SK-MEL-5 (cell line): ENCODE results near the gene SCYGR7. TPM values are rescaled to one million over a fixed set of nuclear protein-coding genes. Genes with fewer than 3 reads are reported as not detected.

Experiments
- small RNA-seq, 2 experiments: library from RNA; depleted of rRNA; stranded (forward); fragments of <200 nt; gene quantifications; one replicate each; pipeline ENCODE3, GENCODE V24; 2014
- total RNA-seq: library from RNA; depleted of rRNA; stranded (reverse); fragments of >200 nt; shearing (Covaris generic); gene quantifications from 2 replicates; pipeline ENCODE4 v1.2.3, GENCODE V29; 2014; rRNA removed

The SCYGR7 gene
- total RNA-seq, 1 experiment from 2014 or later = not detected

Small RNA genes within 50 kb of the gene (small RNA-seq; reads per million reads assigned to genes)
- gene RNA5SP121 (0 to 0.33 reads per million in 2 experiments), gene SNRPGP8 (0 reads per million in 2 experiments)

Other genes starting within 250 kb of the SCYGR7 start
- gene SCYGR2, start 129.4 kb upstream of the SCYGR7 start, total RNA-seq = not detected in 2 replicates
- gene SCYGR3, start 113.5 kb upstream of the SCYGR7 start, total RNA-seq = not detected in 2 replicates
- not detected in 2 replicates for gene SCYGR4, start 110.8 kb upstream of the SCYGR7 start, total RNA-seq
- not detected in 2 replicates for gene SCYGR5, start 61.5 kb upstream of the SCYGR7 start, total RNA-seq
- 1.4 and 1.6 TPM in 2 replicates for gene SLC19A3, start 10.3 kb upstream of the SCYGR7 start, total RNA-seq
- not detected in 2 replicates for gene SCYGR6, start 3.6 kb upstream of the SCYGR7 start, total RNA-seq
- gene SCYGR8, start 17.6 kb downstream of the SCYGR7 start, total RNA-seq = not detected in 2 replicates
- 0.96 and 2.7 TPM in 2 replicates for gene CCL20, start 85.5 kb downstream of the SCYGR7 start, total RNA-seq
- 0.08 TPM in 1 of 2 replicates, not detected in the other for gene DAW1, start 143.3 kb downstream of the SCYGR7 start, total RNA-seq